H9 (cell line): ENCODE measurements around the gene IRAK4. TPM values are rescaled to one million over a fixed set of nuclear protein-coding genes. Genes with fewer than 3 reads are reported as not detected.

Source experiments
- DNase-seq: peaks from one replicate; pipeline ENCODE4 v3.0.0-alpha.2; 2017
- H2AFZ ChIP-seq: one replicate; pipeline ENCODE4 v1.6.1; 2013; ENCODE audit warnings: mild to moderate bottlenecking, low read length, control low read depth, moderate library complexity
- H2AK5ac ChIP-seq: 2 replicates; pipeline ENCODE4 v1.6.1; 2013; ENCODE audit warnings: low read length, control low read depth, mixed read lengths; ENCODE audit not compliant: insufficient read length
- H2BK120ac ChIP-seq: one replicate; pipeline ENCODE4 v1.6.1; 2013; ENCODE audit warnings: low read depth, mild to moderate bottlenecking, low read length, control low read depth, inconsistent platforms; ENCODE audit not compliant: poor library complexity, severe bottlenecking
- H2BK12ac ChIP-seq: 2 replicates; pipeline ENCODE4 v1.6.1; 2013; ENCODE audit warnings: low read length, control low read depth, mixed read lengths, low read depth; ENCODE audit not compliant: insufficient read length
- H2BK15ac ChIP-seq: 2 replicates; pipeline ENCODE4 v1.6.1; 2013; ENCODE audit warnings: low read depth, low read length, control low read depth
- H2BK20ac ChIP-seq: one replicate; pipeline ENCODE4 v1.6.1; 2013; ENCODE audit warnings: low read depth, mild to moderate bottlenecking, low read length, control low read depth, inconsistent platforms; ENCODE audit not compliant: poor library complexity, severe bottlenecking
- H2BK5ac ChIP-seq: 2 replicates; pipeline ENCODE4 v1.6.1; 2013; ENCODE audit warnings: low read length, control low read depth, mixed read lengths; ENCODE audit not compliant: insufficient read length
- H3K14ac ChIP-seq: 2 replicates; pipeline ENCODE4 v1.6.1; 2013; ENCODE audit warnings: low read length, control low read depth; ENCODE audit not compliant: insufficient read depth
- H3K18ac ChIP-seq: 2 replicates; pipeline ENCODE4 v1.6.1; 2013; ENCODE audit warnings: low read depth, mild to moderate bottlenecking, mixed read lengths, low read length, control low read depth; ENCODE audit not compliant: insufficient read length
- H3K23ac ChIP-seq: 2 replicates; pipeline ENCODE4 v1.6.1; 2013; ENCODE audit warnings: low read length, control low read depth, mixed read lengths, low read depth; ENCODE audit not compliant: insufficient read length
- H3K23me2 ChIP-seq: 2 replicates; pipeline ENCODE4 v1.6.1; 2013; ENCODE audit warnings: low read depth, mild to moderate bottlenecking, mixed read lengths, low read length, control low read depth; ENCODE audit not compliant: insufficient read length, poor library complexity, severe bottlenecking
- H3K27ac ChIP-seq: 2 replicates; pipeline ENCODE4 v1.5.1; 2013; ENCODE audit warnings: low read length, control low read depth, mixed read lengths, low read depth; ENCODE audit not compliant: insufficient read length
- H3K27me3 ChIP-seq: 2 replicates; pipeline ENCODE4 v1.6.1; 2013; ENCODE audit warnings: low read length, control low read depth, inconsistent platforms; ENCODE audit not compliant: insufficient read depth
- H3K4ac ChIP-seq: 2 replicates; pipeline ENCODE4 v1.6.1; 2013; ENCODE audit warnings: low read depth, mild to moderate bottlenecking, control low read depth, inconsistent platforms, low read length, moderate library complexity
- H3K4me1 ChIP-seq: 2 replicates; pipeline ENCODE4 v1.6.1; 2013; ENCODE audit warnings: low read length, control low read depth, inconsistent platforms; ENCODE audit not compliant: insufficient read depth
- H3K4me2 ChIP-seq: 2 replicates; pipeline ENCODE4 v1.6.1; 2013; ENCODE audit warnings: low read length, control low read depth, mixed read lengths; ENCODE audit not compliant: insufficient read length, insufficient read depth
- H3K56ac ChIP-seq: 2 replicates; pipeline ENCODE4 v1.6.1; 2013; ENCODE audit warnings: low read depth, mild to moderate bottlenecking, mixed read lengths, low read length, control low read depth; ENCODE audit not compliant: insufficient read length
- H3K79me1 ChIP-seq: 2 replicates; pipeline ENCODE4 v1.6.1; 2013; ENCODE audit warnings: low read depth, mild to moderate bottlenecking, moderate library complexity, low read length, control low read depth, inconsistent platforms; ENCODE audit not compliant: insufficient read depth, poor library complexity, severe bottlenecking
- H3K79me2 ChIP-seq: 2 replicates; pipeline ENCODE4 v1.6.1; 2013; ENCODE audit warnings: low read length, control low read depth, inconsistent platforms; ENCODE audit not compliant: insufficient read depth
- H3K9ac ChIP-seq: 2 replicates; pipeline ENCODE4 v1.6.1; 2013; ENCODE audit warnings: low read length, control low read depth, mixed read lengths; ENCODE audit not compliant: insufficient read length; ENCODE audit errors: extremely low read depth
- H3K9me3 ChIP-seq: one replicate; pipeline ENCODE4 v1.6.1; 2013; ENCODE audit warnings: low read depth, low read length, inconsistent platforms; ENCODE audit not compliant: control insufficient read depth
- H3T11ph ChIP-seq: one replicate; pipeline ENCODE4 v1.6.1; 2013; ENCODE audit warnings: mild to moderate bottlenecking, low read length, control low read depth, inconsistent platforms
- H4K20me1 ChIP-seq: one replicate; pipeline ENCODE4 v1.6.1; 2013; ENCODE audit not compliant: control insufficient read depth, insufficient read length, insufficient read depth
- H4K5ac ChIP-seq: 2 replicates; pipeline ENCODE4 v1.6.1; 2013; ENCODE audit warnings: low read depth, mild to moderate bottlenecking, mixed read lengths, low read length, control low read depth; ENCODE audit not compliant: insufficient read length
- H4K8ac ChIP-seq: replicated peaks from 2 replicates; pipeline ENCODE4 v1.6.1; 2013; ENCODE audit warnings: low read length, control low read depth, mixed read lengths, low read depth; ENCODE audit not compliant: insufficient read length
- H4K91ac ChIP-seq: 2 replicates; pipeline ENCODE4 v1.6.1; 2013; ENCODE audit warnings: low read depth, mild to moderate bottlenecking, moderate library complexity, mixed read lengths, low read length, control low read depth; ENCODE audit not compliant: insufficient read length
- H3K27ac Mint-ChIP-seq, 3 experiments: 2 replicates in 2 of 3; 3 replicates in 1 of 3; pipeline ENCODE4 v1.8.0; 2020 to 2021; ENCODE audit warnings: mixed read lengths in 3 of 3, mild to moderate bottlenecking in 1 of 3, moderate library complexity in 1 of 3
- H3K27me3 Mint-ChIP-seq: 2 replicates; pipeline ENCODE4 v1.8.0; 2021; ENCODE audit warnings: low read depth, mild to moderate bottlenecking, moderate library complexity, mixed read lengths
- H3K36me3 Mint-ChIP-seq, 3 experiments: 2 replicates in 2 of 3; 3 replicates in 1 of 3; pipeline ENCODE4 v1.8.0; 2020 to 2021; ENCODE audit warnings: low read depth in 3 of 3, mixed read lengths in 3 of 3; ENCODE audit not compliant: insufficient read depth in 1 of 3
- H3K4me1 Mint-ChIP-seq, 2 experiments: 2 replicates each; pipeline ENCODE4 v1.8.0; 2020; ENCODE audit warnings: mixed read lengths in 2 of 2
- H3K4me3 Mint-ChIP-seq, 2 experiments: 2 replicates in 1 of 2; 3 replicates in 1 of 2; pipeline ENCODE4 v1.8.0; 2020 to 2021; ENCODE audit warnings: mild to moderate bottlenecking in 2 of 2, mixed read lengths in 2 of 2, moderate library complexity in 1 of 2
- H3K9me3 Mint-ChIP-seq, 2 experiments: 2 replicates in 1 of 2; 3 replicates in 1 of 2; pipeline ENCODE4 v1.8.0; 2020; ENCODE audit warnings: mild to moderate bottlenecking in 2 of 2, mixed read lengths in 2 of 2, moderate library complexity in 1 of 2
- CTCF ChIP-seq: fragments of 200-600 bp; sonication (generic); conservative IDR thresholded peaks from 3 replicates; pipeline ENCODE4 v1.8.0; 2021; ENCODE audit warnings: antibody characterized with exemption, mild to moderate bottlenecking
- WGBS: extraction: QIAGEN DNeasy Blood & Tissue Kit; methylation state at CpG from one replicate; pipeline ENCODE4 v1.1.7; 2013; ENCODE audit warnings: missing lambda C conversion rate, low lambda C conversion rate, mixed read lengths; ENCODE audit not compliant: insufficient read length; ENCODE audit errors: extremely low coverage; 5-methylcytosine and 5-hydroxymethylcytosine counted together
- total RNA-seq: library from RNA; stranded (reverse); gene quantifications from 2 replicates; pipeline ENCODE4 v1.2.1, GENCODE V29; 2021

The IRAK4 gene
- total RNA-seq, 1 experiment from 2014 or later = 3.0 TPM

GRCh38 chr12:43835656-43836474 lies 77.1 kb downstream of the IRAK4 start, which contains the start of gene TMEM117:
TMEM117 (plus strand) TSS chr12:43836081.
- Histone ChIP-seq H3K4ac (no peak within 1 kb of the TSS), H4K5ac (no peak within 1 kb of the TSS), H4K20me1 (no peaks in the 10 kb centered on the region), H3K23me2 (peaks cover 10% of the 10 kb centered on the region), H4K91ac (no peak within 1 kb of the TSS), H3K27me3 (peaks cover 4% of the 10 kb centered on the region; the same call in 1 of the 2 replicates), H2BK15ac (no peak within 1 kb of the TSS), H3K14ac (peak within 1 kb of the TSS; percentile 86), H2BK20ac (no peak within 1 kb of the TSS), H3K4me1 (no peaks in the 10 kb centered on the region; the same call in 1 of the 2 replicates), H2BK120ac (no peak within 1 kb of the TSS), H2BK5ac (no peak within 1 kb of the TSS), H3K4me2 (peak within 1 kb of the TSS; percentile 80), H3K27ac (no peak within 1 kb of the TSS), H3K23ac (no peak within 1 kb of the TSS), H2AFZ (no peak within 1 kb of the TSS), H3K18ac (no peak within 1 kb of the TSS), H2BK12ac (no peak within 1 kb of the TSS), H3K79me2 (no peaks in the 10 kb centered on the region), H2AK5ac (no peak within 1 kb of the TSS), H4K8ac (no peak within 1 kb of the TSS), H3K56ac (no peak within 1 kb of the TSS), H3T11ph (no peak within 1 kb of the TSS), H3K9ac (no peak within 1 kb of the TSS), H3K9me3 (no peaks in the 10 kb centered on the region), H3K79me1 (no peaks in the 10 kb centered on the region)
- Mint-ChIP-seq H3K36me3 (no peaks in the 10 kb centered on the region), H3K9me3 (no peaks in the 10 kb centered on the region), H3K4me3 (peak within 1 kb of the TSS; percentile 67 to 81), H3K27ac (no peak within 1 kb of the TSS), H3K4me1 (peaks cover 9 to 13% of the 10 kb centered on the region in 2 experiments), H3K27me3 (peaks cover 40% of the 10 kb centered on the region)
- no CpG with 5 or more reads among the region's 103 CpGs for WGBS
- peak; percentile 69 for DNase-seq
- TF ChIP-seq CTCF = no peak
